ENCODE results near the gene NIP7. TPM values are rescaled to one million over a fixed set of nuclear protein-coding genes. Genes with fewer than 3 reads are reported as not detected.

The NIP7 gene
- total and polyA plus RNA-seq, 8 donors: 0.89 to 18.9 (median 11.3) TPM; not detected in 1

GRCh38 chr16:69319381-69319780, 20.2 kb upstream of the NIP7 start:
- no peak for DNase-seq
- intact Hi-C loops (cut with DNase I; ENCODE audit: low total_unique reads): no loop called here
- H3K27me3 ChIP-seq: no peaks in the 10 kb centered on the region
- 86 to 94% (median 91%) methylated on average over 9 of the region's 9 CpGs for WGBS, 5 donors
- H3K4me1 ChIP-seq: peaks cover 21 to 33% (median 25%) of the 10 kb centered on the region in 4 donors
- peak overlapping the region in 1 of 5 donors; percentile 9 for H3K27ac ChIP-seq
- peaks cover 92 to 100% (median 100%) of the 10 kb centered on the region in 4 donors for H3K36me3 ChIP-seq
- TF ChIP-seq, protein P1, sequence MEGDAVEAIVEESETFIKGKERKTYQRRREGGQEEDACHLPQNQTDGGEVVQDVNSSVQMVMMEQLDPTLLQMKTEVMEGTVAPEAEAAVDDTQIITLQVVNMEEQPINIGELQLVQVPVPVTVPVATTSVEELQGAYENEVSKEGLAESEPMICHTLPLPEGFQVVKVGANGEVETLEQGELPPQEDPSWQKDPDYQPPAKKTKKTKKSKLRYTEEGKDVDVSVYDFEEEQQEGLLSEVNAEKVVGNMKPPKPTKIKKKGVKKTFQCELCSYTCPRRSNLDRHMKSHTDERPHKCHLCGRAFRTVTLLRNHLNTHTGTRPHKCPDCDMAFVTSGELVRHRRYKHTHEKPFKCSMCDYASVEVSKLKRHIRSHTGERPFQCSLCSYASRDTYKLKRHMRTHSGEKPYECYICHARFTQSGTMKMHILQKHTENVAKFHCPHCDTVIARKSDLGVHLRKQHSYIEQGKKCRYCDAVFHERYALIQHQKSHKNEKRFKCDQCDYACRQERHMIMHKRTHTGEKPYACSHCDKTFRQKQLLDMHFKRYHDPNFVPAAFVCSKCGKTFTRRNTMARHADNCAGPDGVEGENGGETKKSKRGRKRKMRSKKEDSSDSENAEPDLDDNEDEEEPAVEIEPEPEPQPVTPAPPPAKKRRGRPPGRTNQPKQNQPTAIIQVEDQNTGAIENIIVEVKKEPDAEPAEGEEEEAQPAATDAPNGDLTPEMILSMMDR (IDR thresholded peaks at IDR 0.05): no peak
- TF ChIP-seq POLR2A (IDR thresholded peaks at IDR 0.05) (no peak), POLR2AphosphoS5 (IDR thresholded peaks at IDR 0.05) (no peak), EP300 (IDR thresholded peaks at IDR 0.05) (no peak)
- H3K9me3 ChIP-seq: no peaks in the 10 kb centered on the region
- no peak overlapping the region for H3K4me3 ChIP-seq

DNA sequence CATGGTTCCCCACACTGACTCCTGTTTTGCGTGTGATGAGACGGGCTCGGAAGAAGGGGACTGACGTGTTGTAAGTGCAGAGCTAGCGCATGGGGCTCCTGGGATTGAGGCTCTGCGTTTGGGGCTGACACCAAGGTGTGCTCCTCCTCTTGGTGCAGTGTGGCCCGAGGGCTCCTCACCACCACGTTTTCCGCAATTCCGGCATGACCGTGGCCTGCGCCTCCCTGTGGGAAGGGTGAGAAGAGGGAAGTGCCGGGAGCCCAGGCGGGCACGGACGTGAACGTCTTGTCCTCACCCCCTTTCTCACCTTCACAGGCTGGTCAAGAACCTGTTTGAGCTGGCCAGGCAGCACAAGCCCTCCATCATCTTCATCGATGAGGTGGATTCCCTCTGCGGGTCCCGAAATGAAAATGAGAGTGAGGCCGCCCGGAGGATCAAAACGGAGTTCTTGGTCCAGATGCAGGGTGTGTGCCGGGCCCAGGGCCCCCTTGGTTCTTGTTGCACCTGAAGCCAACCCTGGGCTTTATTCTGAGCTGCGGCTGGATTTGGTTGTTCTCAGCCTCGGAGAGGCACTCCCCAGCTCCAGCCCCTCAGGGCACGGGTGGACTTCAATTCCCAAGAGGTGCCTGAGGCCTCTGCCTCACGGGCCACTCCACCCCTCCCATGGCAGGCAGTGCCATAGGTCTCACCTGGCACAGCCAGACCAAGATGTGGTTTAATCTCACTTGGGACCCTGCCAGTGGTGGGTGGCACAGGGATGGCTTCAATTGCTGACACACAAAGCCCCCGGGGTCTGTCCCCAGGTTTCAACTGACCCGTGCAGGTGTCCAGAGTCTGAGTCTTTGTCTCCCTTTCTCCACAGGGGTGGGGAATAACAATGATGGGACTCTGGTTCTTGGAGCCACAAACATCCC, 19.5 kb upstream of the NIP7 start:
- DNase-seq: no peak
- Histone ChIP-seq H3K9me3 (no peaks in the 10 kb centered on the region), H3K4me3 (no peak overlapping the region), H3K27me3 (no peaks in the 10 kb centered on the region), H3K4me1 (peaks cover 16 to 31% (median 25%) of the 10 kb centered on the region in 4 donors), H3K27ac (no peak overlapping the region), H3K36me3 (peaks cover 98 to 100% (median 100%) of the 10 kb centered on the region in 4 donors)
- whole genome bisulfite sequencing, 5 donors: 90 to 93% (median 91%) methylated on average over 29 to 30 of the region's 30 CpGs
- TF ChIP-seq POLR2A (IDR thresholded peaks at IDR 0.05) (no peak), POLR2AphosphoS5 (IDR thresholded peaks at IDR 0.05) (no peak), EP300 (IDR thresholded peaks at IDR 0.05) (no peak)
- TF ChIP-seq, protein P1 (IDR thresholded peaks at IDR 0.05): no peak
- intact Hi-C loops (cut with DNase I; ENCODE audit: low total_unique reads): no loop called here

GRCh38 chr16:69320740-69321073, 18.9 kb upstream of the NIP7 start:
- 86 to 91% (median 89%) methylated on average over 10 to 13 of the region's 13 CpGs for WGBS, 5 donors
- DNase-seq: no peak
- H3K27ac ChIP-seq: no peak overlapping the region
- no peaks in the 10 kb centered on the region for H3K27me3 ChIP-seq
- intact Hi-C loops (cut with DNase I; ENCODE audit: low total_unique reads): no loop called here
- TF ChIP-seq, protein P1 (IDR thresholded peaks at IDR 0.05): no peak
- TF ChIP-seq POLR2A (IDR thresholded peaks at IDR 0.05) (no peak), EP300 (IDR thresholded peaks at IDR 0.05) (no peak), POLR2AphosphoS5 (IDR thresholded peaks at IDR 0.05) (no peak)
- peaks cover 9 to 29% (median 20%) of the 10 kb centered on the region in 4 donors for H3K4me1 ChIP-seq
- H3K36me3 ChIP-seq: peaks cover 98 to 100% (median 100%) of the 10 kb centered on the region in 4 donors
- no peak overlapping the region for H3K4me3 ChIP-seq
- no peaks in the 10 kb centered on the region for H3K9me3 ChIP-seq

- H3K27ac ChIP-seq: no peak overlapping the region
- peaks cover 6 to 29% (median 21%) of the 10 kb centered on the region in 4 donors for H3K4me1 ChIP-seq
- H3K27me3 ChIP-seq: no peaks in the 10 kb centered on the region
- no peaks in the 10 kb centered on the region for H3K9me3 ChIP-seq
- H3K4me3 ChIP-seq: no peak overlapping the region
- H3K36me3 ChIP-seq: peaks cover 96 to 100% (median 99%) of the 10 kb centered on the region in 4 donors
- 90 to 93% (median 92%) methylated on average over 21 to 22 of the region's 22 CpGs for WGBS, 5 donors
- no peak for DNase-seq
- TF ChIP-seq, protein P1 (IDR thresholded peaks at IDR 0.05): no peak
- TF ChIP-seq EP300 (IDR thresholded peaks at IDR 0.05) (no peak), POLR2A (IDR thresholded peaks at IDR 0.05) (no peak), POLR2AphosphoS5 (IDR thresholded peaks at IDR 0.05) (no peak)
- intact Hi-C loops (cut with DNase I; ENCODE audit: low total_unique reads): no loop called here
These were observed 18.5 kb upstream of the NIP7 start for GRCh38 chr16:69321080-69321479.
